HG03571 (cell line): ENCODE results near the gene HECW1.

Experiments
- ATAC-seq: cut with Tn5 transposase; IDR thresholded peaks from one replicate; pipeline ENCODE4 v1.9.1; 2021; ENCODE audit not compliant: unreplicated experiment

The HECW1 gene

DNA sequence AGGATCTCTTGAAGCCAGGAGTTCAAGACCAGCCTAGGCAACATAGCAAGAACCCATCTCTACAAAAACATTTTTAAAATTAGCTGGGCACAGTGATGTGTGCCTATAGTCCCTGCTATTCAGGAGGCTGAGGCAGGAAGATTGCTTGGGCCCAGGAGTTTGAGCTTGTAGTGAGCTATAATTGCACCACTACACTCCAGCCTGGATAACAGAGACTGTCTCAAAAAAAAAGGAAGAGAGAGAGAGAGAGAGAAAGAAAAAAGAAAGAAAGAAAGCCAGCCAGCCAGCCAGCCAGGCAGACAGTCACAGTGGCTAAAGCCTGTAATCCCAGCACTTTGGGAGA lies 375.3 kb downstream of the HECW1 start:
- ATAC-seq, result no peak

DNA sequence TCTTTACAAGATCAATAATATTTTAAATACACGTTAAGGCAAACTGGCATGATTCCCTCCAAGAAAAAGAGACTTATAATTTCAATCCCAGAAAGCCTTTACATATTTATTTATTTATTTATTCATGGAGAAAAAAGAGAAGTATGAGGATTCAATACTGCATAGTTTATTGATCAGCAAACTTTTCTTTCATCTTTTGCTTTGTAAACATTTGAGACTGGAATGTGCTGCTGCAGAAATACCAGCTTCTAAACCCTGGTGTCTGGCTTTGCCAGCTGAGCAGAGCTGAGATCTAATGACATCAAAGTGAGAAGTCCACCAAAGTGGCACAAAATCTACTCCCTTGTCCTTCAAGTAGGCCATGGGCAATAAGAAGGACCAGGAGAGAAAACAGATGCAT lies 376.8 kb downstream of the HECW1 start:
- ATAC-seq, result no peak

DNA sequence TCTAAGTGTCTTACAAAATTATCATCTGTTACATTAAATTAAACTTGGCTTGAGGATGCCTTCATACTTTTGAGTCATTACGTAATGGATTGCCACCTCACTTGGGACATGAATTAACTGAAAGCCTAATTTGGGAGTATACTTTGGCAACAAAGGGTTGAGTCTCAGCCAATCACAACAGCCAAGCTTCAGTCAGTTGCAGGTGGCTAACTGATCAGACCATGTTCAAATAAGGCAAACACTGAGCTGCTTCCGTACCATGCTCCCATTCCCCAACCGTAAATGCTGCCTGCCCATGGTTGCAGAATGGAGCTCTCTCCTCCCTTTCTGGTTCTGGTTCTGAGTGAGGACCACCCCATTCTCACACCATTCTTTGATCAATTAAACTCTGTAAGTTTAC lies 377.6 kb downstream of the HECW1 start:
- no peak for ATAC-seq

DNA sequence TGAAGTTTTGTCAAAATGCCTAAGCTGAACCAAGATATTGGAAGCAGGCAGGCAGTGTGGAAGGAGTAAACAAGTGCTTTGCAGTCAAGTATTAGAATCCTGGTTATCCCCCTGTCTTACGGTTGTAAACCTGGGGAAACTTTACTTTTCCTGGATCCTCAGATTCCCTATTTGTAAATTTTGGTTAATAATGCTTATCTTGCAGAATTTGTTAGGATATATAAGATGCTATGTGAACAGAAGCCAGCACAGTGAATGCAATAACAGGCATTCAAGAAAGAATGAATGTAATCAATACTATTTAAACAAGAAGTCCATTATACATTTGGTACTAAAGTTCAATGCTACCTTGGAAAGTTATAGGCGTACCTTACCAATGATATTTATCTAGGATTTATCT lies 378.7 kb downstream of the HECW1 start:
- ATAC-seq, result no peak

DNA sequence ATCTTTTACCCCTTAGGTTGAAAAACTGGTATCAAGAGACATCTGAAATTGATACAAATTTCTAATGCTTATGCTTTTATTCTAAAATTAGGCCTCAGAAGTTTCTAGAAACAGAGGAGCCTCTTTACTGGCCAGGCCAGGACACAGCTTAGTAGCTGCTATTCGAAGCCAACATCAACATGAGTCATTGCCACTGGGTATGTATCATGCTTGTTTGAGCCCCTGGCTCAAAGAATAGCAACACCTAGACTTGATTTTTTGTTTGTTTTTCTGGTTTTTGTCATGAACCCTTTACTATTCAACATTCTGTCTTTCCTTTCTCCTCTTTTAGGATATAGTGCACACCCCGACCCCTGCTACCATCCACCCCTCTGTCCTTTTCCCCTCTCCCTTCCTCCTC lies 379.5 kb downstream of the HECW1 start:
- ATAC-seq, result no peak

DNA sequence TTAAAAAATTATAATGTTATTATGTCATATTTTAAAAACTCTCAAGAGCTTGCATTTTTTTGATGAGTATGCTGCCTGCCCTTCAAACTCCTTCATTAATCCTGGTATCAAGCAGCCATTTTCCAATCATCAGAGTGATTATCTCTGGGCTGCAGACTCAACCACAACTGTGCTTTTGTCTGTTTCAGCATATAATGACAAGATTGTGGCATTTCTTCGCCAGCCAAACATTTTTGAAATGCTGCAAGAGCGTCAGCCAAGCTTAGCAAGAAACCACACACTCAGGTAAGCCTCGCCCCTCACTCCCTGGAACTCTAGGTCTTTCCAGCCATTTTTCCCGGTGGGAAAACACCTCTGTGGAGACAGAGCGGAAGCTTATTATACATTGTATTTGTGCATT lies 380.4 kb downstream of the HECW1 start:
- ATAC-seq, result no peak

DNA sequence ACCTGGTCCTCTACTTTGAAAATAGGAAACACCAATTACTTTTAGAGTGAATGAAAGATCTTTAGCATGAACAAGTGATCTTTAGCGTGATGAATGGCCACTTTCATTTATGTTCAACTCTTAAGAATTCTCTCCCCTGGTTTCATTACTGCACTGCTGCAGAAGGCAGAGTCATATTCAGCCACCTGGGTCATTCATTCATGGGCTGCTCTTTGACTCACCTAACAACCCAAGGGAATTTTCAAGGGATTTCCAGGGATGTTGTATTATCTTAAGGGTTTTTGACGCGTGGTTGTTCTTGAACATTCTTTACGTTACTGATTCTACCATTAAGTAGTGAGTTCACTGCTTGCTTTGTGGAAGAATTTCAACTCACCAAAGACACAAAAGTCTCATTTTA lies 383.1 kb downstream of the HECW1 start:
- ATAC-seq, result no peak

DNA sequence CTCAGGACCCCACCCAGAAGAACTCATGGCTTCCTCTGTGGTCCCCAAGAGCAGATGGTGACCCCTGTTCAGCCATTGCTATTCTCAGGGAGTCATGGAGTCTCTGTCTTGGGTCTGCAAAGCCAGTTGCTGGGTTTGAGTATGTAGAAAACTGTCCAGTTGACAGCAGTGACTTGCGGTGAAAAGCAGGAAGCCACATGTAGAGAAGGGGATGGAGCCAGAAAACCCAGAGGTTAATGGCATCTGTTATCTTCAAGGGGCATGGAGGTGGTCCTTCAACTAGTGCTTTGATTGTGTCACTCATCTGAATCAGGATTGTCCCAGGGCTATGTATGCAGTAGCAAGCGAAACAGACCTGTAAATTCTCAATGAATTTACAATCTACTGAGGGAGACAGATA lies 384.1 kb downstream of the HECW1 start:
- ATAC-seq, result no peak

DNA sequence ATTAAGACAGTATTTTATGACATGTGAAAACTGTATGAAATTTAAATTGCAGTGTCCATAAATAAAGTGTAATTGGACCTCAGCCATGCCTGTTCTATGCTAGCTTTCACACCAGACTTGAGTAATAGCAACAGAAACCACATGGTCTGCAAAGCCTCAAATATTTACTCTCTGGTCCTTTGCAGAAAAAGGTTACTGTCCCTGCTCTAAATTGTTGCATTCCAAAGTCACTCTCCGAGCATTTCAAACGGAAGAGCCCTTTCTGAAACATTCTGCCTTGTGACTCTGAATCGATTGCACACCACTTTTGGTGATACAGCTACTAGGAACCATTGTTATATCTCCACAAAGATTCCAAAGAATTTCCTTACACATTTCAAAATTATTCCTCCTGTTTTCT lies 389.4 kb downstream of the HECW1 start:
- no peak for ATAC-seq

DNA sequence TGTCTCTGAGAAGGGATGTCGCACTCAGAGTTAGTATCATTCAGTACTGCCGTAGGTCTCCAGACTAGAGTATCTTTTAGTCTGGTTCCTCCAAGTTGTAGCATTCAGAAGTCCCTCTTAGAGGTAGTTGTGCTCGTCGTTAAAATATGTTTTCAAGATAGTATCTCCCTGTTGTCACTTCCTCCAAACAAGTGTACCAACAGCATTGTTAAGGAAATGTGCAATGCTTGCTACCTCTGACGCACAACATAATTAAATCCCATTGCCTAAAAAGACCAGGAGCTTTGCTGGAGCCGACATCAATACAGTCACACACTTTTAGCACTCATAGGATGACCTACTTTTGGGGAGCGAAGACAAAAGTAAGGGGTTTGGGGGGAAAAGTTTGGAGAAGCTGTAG lies 390.5 kb downstream of the HECW1 start:
- no peak for ATAC-seq

DNA sequence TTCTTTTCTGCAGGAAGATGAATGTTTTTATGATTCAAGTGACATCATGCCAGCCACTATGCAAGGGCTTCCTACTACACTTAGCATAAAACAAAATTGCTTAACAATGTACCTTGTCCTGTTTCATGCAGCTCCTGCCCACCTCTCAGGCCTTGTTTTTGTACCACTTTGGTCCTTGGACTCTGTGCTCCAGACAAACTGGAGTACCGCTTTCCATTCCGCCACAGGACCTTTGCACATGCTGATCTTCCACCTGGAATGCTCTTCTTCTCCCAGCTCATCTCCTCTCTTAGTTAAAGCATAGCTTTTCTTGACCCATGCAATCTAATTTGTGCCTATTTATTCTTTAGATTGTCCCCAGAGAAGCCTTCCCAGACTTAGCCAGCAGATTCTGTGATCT lies 393.0 kb downstream of the HECW1 start:
- no peak for ATAC-seq

DNA sequence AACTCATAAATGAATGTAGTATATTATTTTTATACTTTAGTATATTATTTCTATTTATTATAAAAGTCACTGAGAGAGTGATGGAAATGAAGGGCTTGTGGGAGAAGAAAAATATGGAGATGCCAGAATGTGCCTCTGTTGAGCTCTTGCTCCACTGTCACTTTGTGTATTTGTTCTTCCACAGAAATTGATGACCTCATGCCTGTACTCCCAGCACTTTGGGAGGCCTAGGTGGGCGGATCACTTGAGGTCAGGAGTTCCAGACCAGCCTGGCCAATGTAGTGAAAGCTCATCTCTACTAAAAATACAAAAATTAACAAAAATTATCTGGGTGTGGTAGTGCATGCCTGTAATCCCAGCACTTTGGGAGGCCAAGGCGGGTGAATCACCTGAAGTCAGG lies 394.0 kb downstream of the HECW1 start:
- no peak for ATAC-seq

DNA sequence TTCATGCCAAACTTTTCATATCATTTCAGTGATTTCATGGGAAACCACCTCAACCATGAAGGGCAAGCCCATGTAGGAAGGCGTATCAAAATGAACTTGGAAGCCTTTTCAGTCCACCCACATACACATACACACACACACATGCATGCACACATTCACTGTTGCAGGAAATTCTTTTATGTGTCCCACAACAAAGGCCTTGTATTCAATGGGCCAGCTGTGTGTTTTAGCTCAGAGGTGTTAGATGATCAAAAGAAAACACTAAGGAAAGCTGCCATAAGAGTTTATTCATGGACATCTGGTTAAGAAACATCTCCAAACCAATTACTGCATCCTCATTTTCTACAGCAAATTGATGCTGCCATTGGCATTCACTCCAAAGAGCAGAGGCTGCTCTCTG lies 396.0 kb downstream of the HECW1 start:
- no peak for ATAC-seq

DNA sequence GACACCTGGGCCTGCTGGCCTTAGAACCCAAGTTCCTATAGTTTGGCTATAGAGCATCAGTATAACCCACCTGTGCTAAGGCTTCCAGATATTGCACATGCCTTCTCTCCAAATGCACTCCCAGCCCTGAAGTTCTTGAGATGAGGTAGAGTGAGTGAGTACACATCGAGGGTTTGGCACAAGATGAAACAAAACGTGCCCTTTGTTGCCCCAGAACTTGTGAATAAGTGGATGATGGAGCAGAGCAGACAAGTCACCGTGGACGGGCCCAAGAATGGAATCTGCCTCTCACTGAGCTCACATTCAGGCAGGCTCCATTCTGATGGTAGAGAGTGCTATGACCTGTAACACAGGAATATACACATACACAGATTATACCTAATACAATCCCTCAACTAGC lies 397.5 kb downstream of the HECW1 start:
- ATAC-seq, result no peak

DNA sequence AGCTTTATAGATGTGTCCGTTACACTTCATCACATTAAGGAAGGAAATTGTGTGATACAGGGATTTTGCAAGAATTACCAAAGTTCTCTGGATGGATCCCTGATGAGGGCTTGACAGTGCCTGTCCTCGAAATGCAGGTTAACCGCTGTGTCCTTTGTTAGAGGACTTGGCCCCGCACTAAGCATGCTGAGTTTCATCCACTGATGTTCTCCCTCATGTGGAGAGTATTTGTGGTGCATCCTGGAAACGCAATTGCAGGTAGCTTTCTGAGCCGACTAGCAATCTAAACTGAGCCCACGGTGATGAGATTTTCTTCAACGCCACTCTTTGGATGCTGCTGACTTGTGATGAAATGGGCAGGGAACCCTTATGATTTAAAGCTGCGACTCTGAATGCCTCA lies 398.6 kb downstream of the HECW1 start:
- no peak for ATAC-seq

DNA sequence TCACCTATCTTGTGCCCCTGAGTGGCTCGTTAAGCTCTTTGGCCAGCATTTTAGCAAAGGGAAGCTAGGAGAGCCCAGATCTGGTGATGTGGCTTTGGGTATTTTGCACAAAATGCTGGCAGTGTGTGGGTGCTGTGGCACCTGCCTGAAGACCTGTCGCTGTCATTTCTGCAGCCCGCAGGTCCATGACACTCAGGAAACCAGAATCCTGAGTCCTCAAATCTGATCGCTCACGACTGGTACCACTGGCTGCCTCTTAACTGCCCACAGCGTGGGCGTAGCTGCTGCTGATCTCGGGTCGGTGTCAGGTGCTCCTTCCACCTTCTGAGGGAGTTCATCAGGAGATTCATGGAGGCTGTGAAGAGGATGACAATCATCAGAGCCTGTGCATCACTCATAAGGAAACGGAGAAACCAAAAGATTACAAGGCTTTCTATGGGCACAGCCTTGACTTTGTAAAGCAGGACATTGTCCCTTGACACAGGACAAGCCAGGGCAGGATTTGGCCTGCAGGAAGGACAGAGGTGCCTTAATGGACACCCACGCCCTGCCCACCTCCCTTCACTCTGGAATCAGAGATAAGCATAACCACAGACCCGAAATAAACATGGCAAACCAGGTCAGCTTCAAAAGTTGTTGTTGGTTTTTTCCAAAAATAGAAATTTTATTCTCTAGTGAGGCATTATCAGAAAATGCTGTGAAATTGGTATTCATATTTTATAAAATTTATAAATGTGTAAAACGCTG lies 399.5 kb downstream of the HECW1 start:
- no peak for ATAC-seq

DNA sequence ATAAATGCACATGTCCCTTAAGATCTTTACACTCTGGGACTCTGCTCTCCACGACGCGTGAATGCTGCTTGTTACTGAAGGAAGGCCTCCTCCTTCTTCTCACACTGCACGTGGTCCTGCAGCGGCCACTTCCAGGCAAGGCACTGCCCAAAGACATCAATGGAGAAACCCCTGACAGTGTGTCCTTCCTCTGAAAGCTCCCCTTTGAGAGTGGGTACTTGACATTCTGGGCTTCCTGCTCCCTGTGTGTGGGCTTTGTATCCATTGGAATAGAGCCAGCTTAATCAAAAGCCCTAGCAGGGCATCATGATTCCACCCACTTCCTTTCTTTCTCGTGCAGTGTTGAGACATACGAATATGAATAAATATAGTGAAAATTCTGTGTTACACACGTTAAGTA lies 400.8 kb downstream of the HECW1 start:
- ATAC-seq, result no peak

DNA sequence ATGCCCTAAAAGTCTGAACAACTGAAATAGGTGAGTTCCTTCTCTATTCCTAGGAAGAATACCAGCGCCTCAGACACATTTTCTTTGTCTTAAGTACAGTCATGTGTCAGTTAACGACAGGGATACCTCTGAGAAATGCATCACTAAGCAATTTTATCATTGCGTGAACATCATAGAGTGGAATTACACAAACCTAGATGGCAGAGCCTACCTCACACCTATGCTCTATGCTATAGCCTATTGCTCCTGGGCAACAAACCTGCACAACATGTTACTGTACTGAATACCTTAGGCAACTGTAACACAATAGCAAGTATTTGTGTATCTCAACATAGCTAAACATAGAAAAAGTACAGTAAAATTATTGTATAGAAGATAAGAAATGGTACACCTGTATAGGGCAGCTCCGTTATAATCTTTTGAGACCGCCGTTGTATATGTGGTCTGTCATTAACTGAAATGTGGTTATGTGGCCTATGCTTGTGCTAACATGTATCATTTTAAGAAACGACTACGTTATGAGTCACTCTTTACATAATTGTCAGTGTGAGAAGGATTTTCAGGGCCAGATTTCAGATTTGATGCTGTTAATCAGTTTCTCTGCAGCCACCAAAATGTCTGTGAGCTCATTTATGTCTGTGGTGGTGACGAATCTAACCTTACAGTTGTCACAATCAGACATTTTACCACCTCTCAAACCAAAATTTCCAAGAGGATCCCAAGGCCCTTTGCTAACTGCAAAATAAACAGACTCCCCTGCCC lies 404.3 kb downstream of the HECW1 start:
- no peak for ATAC-seq

DNA sequence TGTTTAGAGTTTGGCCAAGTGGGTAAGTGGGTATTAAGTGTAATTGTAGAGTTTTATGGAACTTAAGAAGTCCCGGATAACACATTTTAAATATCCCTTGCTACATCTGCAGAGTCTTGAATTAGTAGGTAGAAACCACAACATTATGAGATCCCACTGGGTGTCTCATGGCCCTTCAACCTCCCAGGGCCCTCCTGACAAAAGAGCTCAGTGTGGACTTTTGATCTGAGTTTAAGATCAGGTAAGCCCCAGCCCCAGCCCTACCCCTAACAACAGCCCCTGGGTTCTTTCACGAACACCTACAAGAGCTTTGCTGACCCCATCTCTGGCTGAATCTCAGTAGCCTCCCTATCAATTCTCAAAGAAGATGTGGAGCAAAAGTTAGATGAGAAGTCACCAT lies 405.0 kb downstream of the HECW1 start:
- ATAC-seq, result no peak

DNA sequence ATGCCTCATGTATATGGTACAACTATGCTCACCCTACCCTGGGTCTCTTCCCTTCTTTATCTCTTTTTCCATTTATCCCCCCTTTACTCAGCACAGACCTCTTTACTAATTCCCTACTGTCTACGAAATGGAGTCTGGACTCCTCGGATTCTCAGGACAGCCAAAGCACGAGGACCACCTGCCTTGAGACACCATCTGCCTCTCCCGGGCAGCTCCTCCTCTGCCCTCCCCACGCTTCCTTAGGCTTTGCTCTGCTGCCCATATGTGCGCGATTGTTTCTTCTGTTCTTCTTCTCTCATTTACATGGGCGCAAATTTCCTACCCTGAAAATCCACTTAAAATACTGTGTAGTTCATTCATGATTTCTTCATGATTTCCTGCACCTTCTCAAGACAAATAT lies 407.8 kb downstream of the HECW1 start:
- ATAC-seq, result no peak

DNA sequence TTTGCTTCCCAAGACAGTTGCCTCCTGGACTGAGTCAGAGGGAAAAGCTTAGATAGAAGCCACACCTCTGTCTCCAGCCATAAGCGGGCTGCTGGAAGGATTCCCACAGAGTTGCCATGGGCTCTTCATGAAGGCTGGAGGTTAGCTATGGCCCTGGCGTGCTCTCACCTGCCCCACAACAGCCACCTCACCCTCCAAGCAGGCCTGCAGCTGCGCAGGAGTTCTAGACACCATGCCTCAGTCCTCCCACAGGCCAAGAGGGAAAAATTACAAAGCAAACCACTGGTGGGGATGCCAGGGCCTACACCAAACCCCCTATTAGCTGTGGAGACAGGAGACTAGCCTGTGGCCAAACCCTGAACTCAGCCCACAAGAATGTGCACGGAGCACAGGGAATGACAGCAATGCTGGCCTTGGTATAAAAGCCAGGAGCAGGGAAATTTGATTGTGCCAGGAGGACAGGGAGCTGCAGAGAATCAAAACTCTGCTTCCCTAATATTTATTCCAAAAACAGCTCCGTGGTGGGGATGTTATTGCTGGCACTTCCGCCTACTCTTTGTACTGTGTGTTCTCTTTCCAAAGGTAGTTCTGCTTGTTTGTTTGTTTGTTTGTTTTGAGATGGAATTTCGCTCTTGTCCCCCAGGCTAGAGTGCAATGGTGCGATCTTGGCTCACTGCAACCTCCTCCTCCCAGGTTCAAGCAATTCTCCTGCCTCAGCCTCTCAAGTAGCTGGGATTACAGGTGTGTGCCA lies 410.1 kb downstream of the HECW1 start:
- ATAC-seq, result no peak
